ENCODE measurements around the gene IQSEC3. TPM values are rescaled to one million over a fixed set of nuclear protein-coding genes. Genes with fewer than 3 reads are reported as not detected.

IQSEC3 gene
- total RNA-seq, 2 donors from 2014 or later: 0.16 TPM; not detected in 1

DNA sequence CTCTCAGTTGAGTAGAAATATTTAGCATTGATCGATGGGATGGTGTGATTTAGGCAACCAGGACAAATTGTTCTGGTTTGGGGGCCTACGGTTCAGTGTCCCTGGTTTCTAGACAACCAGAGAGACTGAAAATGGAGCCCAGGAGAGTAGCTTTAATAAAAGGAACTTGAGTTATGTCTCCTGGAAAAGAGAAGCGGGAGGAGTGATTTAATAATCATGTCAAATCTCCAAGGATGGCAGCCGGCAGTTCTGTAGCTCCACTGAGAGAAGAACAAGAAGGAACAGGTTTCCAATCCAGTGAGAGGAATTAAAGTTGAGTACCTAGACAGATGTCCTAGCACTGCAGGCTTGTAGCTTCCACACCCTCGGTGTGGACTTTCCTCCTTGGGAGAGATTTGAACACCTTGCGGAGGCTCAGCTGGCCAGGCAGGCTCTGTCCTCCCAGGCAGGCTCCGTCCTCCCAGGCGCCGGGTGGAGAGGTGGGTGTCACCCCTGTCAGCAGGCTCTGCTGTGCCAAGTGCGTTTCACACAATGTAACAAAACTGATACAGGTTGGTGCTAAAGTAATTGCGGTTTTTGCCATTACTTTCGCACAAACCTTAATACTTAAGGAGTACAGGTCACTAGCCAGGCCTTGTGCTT is 101.5 kb downstream of the IQSEC3 start:
- H3K4me1 ChIP-seq: no peaks in the 10 kb centered on the region
- H3K4me3 ChIP-seq: no peak overlapping the region
- no peak for DNase-seq
- TF ChIP-seq, protein P1, sequence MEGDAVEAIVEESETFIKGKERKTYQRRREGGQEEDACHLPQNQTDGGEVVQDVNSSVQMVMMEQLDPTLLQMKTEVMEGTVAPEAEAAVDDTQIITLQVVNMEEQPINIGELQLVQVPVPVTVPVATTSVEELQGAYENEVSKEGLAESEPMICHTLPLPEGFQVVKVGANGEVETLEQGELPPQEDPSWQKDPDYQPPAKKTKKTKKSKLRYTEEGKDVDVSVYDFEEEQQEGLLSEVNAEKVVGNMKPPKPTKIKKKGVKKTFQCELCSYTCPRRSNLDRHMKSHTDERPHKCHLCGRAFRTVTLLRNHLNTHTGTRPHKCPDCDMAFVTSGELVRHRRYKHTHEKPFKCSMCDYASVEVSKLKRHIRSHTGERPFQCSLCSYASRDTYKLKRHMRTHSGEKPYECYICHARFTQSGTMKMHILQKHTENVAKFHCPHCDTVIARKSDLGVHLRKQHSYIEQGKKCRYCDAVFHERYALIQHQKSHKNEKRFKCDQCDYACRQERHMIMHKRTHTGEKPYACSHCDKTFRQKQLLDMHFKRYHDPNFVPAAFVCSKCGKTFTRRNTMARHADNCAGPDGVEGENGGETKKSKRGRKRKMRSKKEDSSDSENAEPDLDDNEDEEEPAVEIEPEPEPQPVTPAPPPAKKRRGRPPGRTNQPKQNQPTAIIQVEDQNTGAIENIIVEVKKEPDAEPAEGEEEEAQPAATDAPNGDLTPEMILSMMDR (IDR thresholded peaks at IDR 0.05): no peak
- H3K9ac ChIP-seq (ENCODE audit: low read depth in 2 of 2, low read length in 2 of 2): no peak overlapping the region
- H3K27me3 ChIP-seq: no peaks in the 10 kb centered on the region
- intact Hi-C loops (cut with DNase I): no loop called here
- no peak overlapping the region for H3K27ac ChIP-seq
- no peaks in the 10 kb centered on the region for H3K36me3 ChIP-seq
- no peaks in the 10 kb centered on the region for H3K9me3 ChIP-seq

DNA sequence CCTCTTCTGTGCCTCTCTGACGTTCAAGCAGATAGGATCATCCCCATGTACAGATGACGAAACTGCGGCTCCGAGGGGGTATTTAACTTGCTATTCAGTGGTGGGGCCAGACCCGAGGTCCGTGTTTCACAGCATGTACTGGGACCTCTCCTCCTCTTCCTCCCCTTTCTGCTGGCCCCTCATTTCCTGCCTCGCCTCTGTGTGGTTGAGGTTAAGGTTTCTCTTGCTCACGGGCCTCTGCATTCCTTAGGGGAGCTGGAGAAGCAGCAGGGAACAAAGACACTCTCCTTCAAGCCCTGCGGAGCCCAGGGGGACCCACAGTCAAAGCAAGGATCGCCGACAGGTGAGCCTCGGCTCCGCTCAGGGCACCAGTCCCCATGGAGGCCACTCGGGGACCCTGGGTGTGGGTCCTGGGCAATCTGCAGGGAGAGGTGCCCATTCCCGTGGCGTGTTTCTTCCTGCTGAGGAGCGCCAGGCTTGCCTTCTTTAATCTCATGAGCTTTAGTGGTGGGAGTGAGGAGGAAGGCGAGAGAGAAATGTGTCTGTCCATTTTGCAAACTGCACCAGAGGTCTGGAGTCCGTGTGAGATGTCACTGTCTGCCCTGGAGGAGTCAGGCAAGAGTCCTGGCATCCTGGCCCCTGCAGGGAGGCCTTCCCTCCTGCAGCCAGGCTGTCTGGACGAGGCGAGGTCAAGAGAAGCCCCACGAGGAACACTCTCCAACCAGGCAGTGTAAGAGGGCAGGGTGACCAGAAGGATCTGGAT is 102.4 kb downstream of the IQSEC3 start:
- Histone ChIP-seq H3K9ac (ENCODE audit: low read depth in 2 of 2, low read length in 2 of 2) (no peak overlapping the region), H3K9me3 (no peaks in the 10 kb centered on the region), H3K27me3 (no peaks in the 10 kb centered on the region), H3K4me3 (no peak overlapping the region), H3K27ac (no peak overlapping the region), H3K36me3 (no peaks in the 10 kb centered on the region), H3K4me1 (no peaks in the 10 kb centered on the region)
- intact Hi-C loops (cut with DNase I): no loop called here
- DNase-seq: no peak
- TF ChIP-seq, protein P1 (IDR thresholded peaks at IDR 0.05): no peak

DNA sequence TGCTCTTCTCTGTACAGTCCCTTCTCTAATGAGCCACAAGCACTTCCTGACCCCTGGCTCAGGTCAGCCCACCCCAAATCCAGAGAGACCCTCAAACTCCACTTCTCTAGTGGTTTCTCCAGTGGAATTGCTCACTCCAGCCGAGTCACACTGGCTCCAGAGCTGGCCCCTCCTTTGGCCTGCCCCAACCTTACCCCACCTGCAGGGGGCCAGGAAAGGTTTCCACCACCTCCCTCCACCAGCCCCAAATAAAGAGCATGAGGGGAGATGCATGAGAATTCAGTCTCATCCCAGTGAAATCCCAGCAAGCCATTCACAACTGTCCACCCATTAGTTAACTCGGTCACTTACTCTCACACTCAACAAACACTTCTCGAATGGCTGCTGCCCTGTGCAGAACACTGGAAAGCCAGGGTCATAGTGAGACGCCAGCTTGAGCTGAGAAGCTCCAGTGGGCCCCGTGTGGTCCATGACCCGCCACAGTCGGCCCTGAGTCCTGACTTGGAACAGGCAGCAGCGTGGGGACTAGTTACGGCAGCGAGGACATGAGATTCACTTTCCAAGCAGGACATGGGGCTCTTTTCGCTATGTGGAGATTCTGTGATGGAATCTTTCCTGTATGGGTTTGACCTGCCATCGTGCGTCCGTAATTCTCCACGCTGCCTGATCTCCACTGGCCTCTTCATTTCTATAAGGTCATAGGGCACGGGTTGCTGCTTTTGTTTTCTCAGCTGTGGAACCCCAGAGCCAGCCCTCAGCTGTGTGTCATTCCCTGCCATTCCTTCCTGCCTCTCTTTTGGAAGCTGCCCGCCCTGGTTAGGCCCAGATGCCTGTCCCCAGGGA is 103.2 kb downstream of the IQSEC3 start:
- TF ChIP-seq, protein P1 (IDR thresholded peaks at IDR 0.05): no peak
- Histone ChIP-seq H3K27me3 (no peaks in the 10 kb centered on the region), H3K4me3 (no peak overlapping the region), H3K36me3 (no peaks in the 10 kb centered on the region), H3K9me3 (no peaks in the 10 kb centered on the region), H3K4me1 (no peaks in the 10 kb centered on the region), H3K27ac (no peak overlapping the region), H3K9ac (ENCODE audit: low read depth in 2 of 2, low read length in 2 of 2) (no peak overlapping the region)
- no peak for DNase-seq
- intact Hi-C loops (cut with DNase I): no loop called here

DNA sequence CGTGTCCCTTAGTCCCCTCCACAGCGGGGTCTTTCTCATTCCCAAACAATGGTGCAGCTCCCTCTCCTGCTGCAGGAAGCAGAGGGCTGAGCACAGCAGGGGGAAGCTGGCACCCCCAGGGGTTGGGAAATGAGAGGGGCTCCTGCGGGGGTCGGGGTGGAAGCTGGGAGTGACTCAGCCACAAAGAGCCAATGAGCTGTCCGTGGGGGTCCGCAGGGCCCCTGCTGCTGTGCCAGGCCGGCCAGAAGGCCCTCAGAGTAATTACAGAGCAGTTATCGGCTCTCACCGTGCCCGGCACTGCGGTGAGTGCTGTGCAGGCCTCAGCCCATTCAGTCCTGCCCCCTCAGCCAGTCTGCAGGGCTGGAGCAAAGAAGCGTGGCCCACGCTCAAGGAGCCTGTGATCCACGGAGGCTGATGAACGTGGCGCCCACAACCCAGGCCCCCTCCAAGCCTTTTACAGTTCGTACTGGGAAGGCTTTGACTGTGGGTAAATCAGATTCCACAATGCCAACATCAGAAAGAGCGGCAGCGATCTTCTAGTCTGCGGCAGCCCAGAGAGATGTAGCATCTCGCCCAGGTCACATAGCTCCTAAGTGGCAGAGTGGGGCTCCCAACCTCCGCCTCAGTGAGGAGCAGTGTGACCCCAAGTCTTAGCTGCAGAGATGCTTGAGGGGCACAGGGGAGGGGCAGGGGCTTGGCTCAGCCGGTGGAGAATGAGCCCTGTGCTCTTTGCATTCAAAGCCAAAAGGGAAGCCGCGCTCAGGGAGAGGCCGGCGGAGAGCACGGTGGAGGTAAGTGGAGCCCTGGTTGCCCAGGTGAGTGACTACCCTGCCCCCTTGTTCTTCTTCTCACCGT is 104.0 kb downstream of the IQSEC3 start:
- H3K9ac ChIP-seq (ENCODE audit: low read depth in 2 of 2, low read length in 2 of 2): no peak overlapping the region
- intact Hi-C loops (cut with DNase I): no loop called here
- no peaks in the 10 kb centered on the region for H3K27me3 ChIP-seq

More for the DNA sequence above, 104.0 kb downstream of the IQSEC3 start:
- DNase-seq: no peak
- Histone ChIP-seq H3K4me3 (no peak overlapping the region), H3K9me3 (no peaks in the 10 kb centered on the region), H3K4me1 (no peaks in the 10 kb centered on the region), H3K27ac (no peak overlapping the region), H3K36me3 (no peaks in the 10 kb centered on the region)
- TF ChIP-seq, protein P1 (IDR thresholded peaks at IDR 0.05): no peak

All from colonic mucosa (tissue), 4 donors.